Measurements from ENCODE around the gene ESR1. TPM values are rescaled to one million over a fixed set of nuclear protein-coding genes. Genes with fewer than 3 reads are reported as not detected.
A peak's percentile ranks its signal among the peaks of the same experiment; 100 is the strongest.

ESR1 gene
- 1 to 10 TPM in 1 of 2 experiments, under 1 TPM in 1; 0.94 to 1.7 TPM for total RNA-seq

- DNase-seq (peak; percentile 40), ATAC-seq (ENCODE audit: low read depth) (peak; percentile 26)
- Mint-ChIP-seq H3K4me1 (peaks cover 8% of the 10 kb centered on the region), H3K27ac (no peak within 1 kb of the TSS), H3K36me3 (no peaks in the 10 kb centered on the region), H3K9me3 (no peaks in the 10 kb centered on the region), H3K4me3 (peak within 1 kb of the TSS; percentile 67), H3K27me3 (peaks cover 72% of the 10 kb centered on the region)
- POLR2A ChIA-PET, result no interaction called here
Observed at GRCh38 chr6:151807513-151808370, at the start of gene ESR1. Gene ESR1 (plus strand): TSS chr6:151807682. CDS start chr6:151807913, 231 bp downstream.

GRCh38 chr6:151760486-151760885, 47.0 kb upstream of the ESR1 start:
- H3K4me3 Mint-ChIP-seq, result no peak overlapping the region
- peaks cover 1% of the 10 kb centered on the region for H3K27me3 Mint-ChIP-seq
- no peak overlapping the region for H3K27ac Mint-ChIP-seq
- POLR2A ChIA-PET, result no interaction called here
- H3K9me3 Mint-ChIP-seq, result peaks cover 3% of the 10 kb centered on the region
- H3K4me1 Mint-ChIP-seq, result peaks cover 28% of the 10 kb centered on the region
- DNase-seq (no peak), ATAC-seq (ENCODE audit: low read depth) (no peak)
- peaks cover 1% of the 10 kb centered on the region for H3K36me3 Mint-ChIP-seq

GRCh38 chr6:151761851-151762250, 45.6 kb upstream of the ESR1 start:
- Mint-ChIP-seq H3K9me3 (no peaks in the 10 kb centered on the region), H3K27ac (no peak overlapping the region), H3K4me3 (no peak overlapping the region), H3K36me3 (no peaks in the 10 kb centered on the region), H3K4me1 (peaks cover 28% of the 10 kb centered on the region), H3K27me3 (peaks cover 2% of the 10 kb centered on the region)
- DNase-seq (no peak), ATAC-seq (ENCODE audit: low read depth) (no peak)
- POLR2A ChIA-PET, result no interaction called here

GRCh38 chr6:151762817-151763216, 44.7 kb upstream of the ESR1 start:
- ATAC-seq (ENCODE audit: low read depth) (no peak), DNase-seq (no peak)
- H3K4me1 Mint-ChIP-seq, result peaks cover 18% of the 10 kb centered on the region
- no peaks in the 10 kb centered on the region for H3K9me3 Mint-ChIP-seq
- H3K36me3 Mint-ChIP-seq, result no peaks in the 10 kb centered on the region
- H3K27ac Mint-ChIP-seq, result no peak overlapping the region
- H3K27me3 Mint-ChIP-seq, result peaks cover 11% of the 10 kb centered on the region
- no peak overlapping the region for H3K4me3 Mint-ChIP-seq
- POLR2A ChIA-PET, result no interaction called here

- Mint-ChIP-seq H3K9me3 (no peaks in the 10 kb centered on the region), H3K36me3 (no peaks in the 10 kb centered on the region), H3K4me3 (no peak overlapping the region), H3K27me3 (peaks cover 12% of the 10 kb centered on the region), H3K27ac (no peak overlapping the region), H3K4me1 (peaks cover 14% of the 10 kb centered on the region)
- ATAC-seq (ENCODE audit: low read depth) (no peak), DNase-seq (no peak)
- POLR2A ChIA-PET, result no interaction called here
Observed at GRCh38 chr6:151763303-151763702, 44.2 kb upstream of the ESR1 start.

GRCh38 chr6:151763938-151764680, 43.4 kb upstream of the ESR1 start:
- ATAC-seq (ENCODE audit: low read depth), result peak; percentile 90
- no peak overlapping the region for H3K27ac Mint-ChIP-seq
- no peaks in the 10 kb centered on the region for H3K36me3 Mint-ChIP-seq
- H3K4me1 Mint-ChIP-seq, result peaks cover 12% of the 10 kb centered on the region
- H3K4me3 Mint-ChIP-seq, result peak overlapping the region; percentile 23
- POLR2A ChIA-PET, result no interaction called here
- peaks cover 15% of the 10 kb centered on the region for H3K27me3 Mint-ChIP-seq
- H3K9me3 Mint-ChIP-seq, result no peaks in the 10 kb centered on the region
- DNase-seq, result peak; percentile 37

- no peak for DNase-seq
- no peak for ATAC-seq (ENCODE audit: low read depth)
Observed at GRCh38 chr6:151765444-151765886, 42.0 kb upstream of the ESR1 start.

GRCh38 chr6:151772446-151772845, 35.0 kb upstream of the ESR1 start:
- ATAC-seq (ENCODE audit: low read depth), result no peak
- Mint-ChIP-seq H3K27me3 (peaks cover 30% of the 10 kb centered on the region), H3K4me1 (no peaks in the 10 kb centered on the region), H3K4me3 (no peak overlapping the region), H3K9me3 (no peaks in the 10 kb centered on the region), H3K27ac (no peak overlapping the region), H3K36me3 (no peaks in the 10 kb centered on the region)
- POLR2A ChIA-PET, result no interaction called here
- DNase-seq, result no peak

More at GRCh38 chr6:151765444-151765886, 42.0 kb upstream of the ESR1 start:
- Mint-ChIP-seq H3K36me3 (no peaks in the 10 kb centered on the region), H3K9me3 (no peaks in the 10 kb centered on the region), H3K4me1 (peaks cover 12% of the 10 kb centered on the region), H3K4me3 (no peak overlapping the region), H3K27ac (no peak overlapping the region), H3K27me3 (peaks cover 21% of the 10 kb centered on the region)
- POLR2A ChIA-PET, result interaction anchor here (0.5 kb wide), 1 partner anchor 366 kb away, joined by 4 read pairs; no protein-coding TSS in a partner anchor

- no peak for ATAC-seq (ENCODE audit: low read depth)
- POLR2A ChIA-PET, result no interaction called here
Observed at GRCh38 chr6:151773382-151773781, 34.1 kb upstream of the ESR1 start.

GRCh38 chr6:151782560-151782959, 24.9 kb upstream of the ESR1 start:
- no peaks in the 10 kb centered on the region for H3K9me3 Mint-ChIP-seq
- POLR2A ChIA-PET, result no interaction called here
- DNase-seq (no peak), ATAC-seq (ENCODE audit: low read depth) (no peak)
- H3K36me3 Mint-ChIP-seq, result no peaks in the 10 kb centered on the region
- H3K4me1 Mint-ChIP-seq, result no peaks in the 10 kb centered on the region
- no peak overlapping the region for H3K27ac Mint-ChIP-seq
- no peak overlapping the region for H3K4me3 Mint-ChIP-seq
- peaks cover 27% of the 10 kb centered on the region for H3K27me3 Mint-ChIP-seq

More at GRCh38 chr6:151773382-151773781, 34.1 kb upstream of the ESR1 start:
- Mint-ChIP-seq H3K27ac (no peak overlapping the region), H3K4me1 (no peaks in the 10 kb centered on the region), H3K4me3 (no peak overlapping the region), H3K9me3 (no peaks in the 10 kb centered on the region), H3K27me3 (peaks cover 26% of the 10 kb centered on the region), H3K36me3 (no peaks in the 10 kb centered on the region)
- DNase-seq, result no peak

GRCh38 chr6:151783692-151784091, 23.8 kb upstream of the ESR1 start:
- no peak for ATAC-seq (ENCODE audit: low read depth)
- no peak overlapping the region for H3K27ac Mint-ChIP-seq
- DNase-seq, result no peak
- peaks cover 28% of the 10 kb centered on the region for H3K27me3 Mint-ChIP-seq
- H3K4me3 Mint-ChIP-seq, result no peak overlapping the region
- H3K4me1 Mint-ChIP-seq, result no peaks in the 10 kb centered on the region
- H3K36me3 Mint-ChIP-seq, result no peaks in the 10 kb centered on the region
- POLR2A ChIA-PET, result no interaction called here
- H3K9me3 Mint-ChIP-seq, result no peaks in the 10 kb centered on the region

GRCh38 chr6:151784441-151785214, 22.9 kb upstream of the ESR1 start:
- Mint-ChIP-seq H3K27ac (no peak overlapping the region), H3K27me3 (peaks cover 31% of the 10 kb centered on the region), H3K4me3 (no peak overlapping the region), H3K9me3 (no peaks in the 10 kb centered on the region), H3K4me1 (no peaks in the 10 kb centered on the region), H3K36me3 (no peaks in the 10 kb centered on the region)
- POLR2A ChIA-PET, result no interaction called here
- no peak for ATAC-seq (ENCODE audit: low read depth)
- no peak for DNase-seq

- DNase-seq (no peak), ATAC-seq (ENCODE audit: low read depth) (no peak)
- Mint-ChIP-seq H3K4me3 (no peak overlapping the region), H3K9me3 (no peaks in the 10 kb centered on the region), H3K4me1 (no peaks in the 10 kb centered on the region), H3K27me3 (peaks cover 25% of the 10 kb centered on the region), H3K27ac (no peak overlapping the region), H3K36me3 (no peaks in the 10 kb centered on the region)
- POLR2A ChIA-PET, result no interaction called here
Observed at GRCh38 chr6:151796842-151797530, 10.5 kb upstream of the ESR1 start.
